ENCODE measurements around the gene AMDHD2.
"Not testable (repeated sequence)": the region's sequence is repeated elsewhere in the genome, so short reads cannot be mapped to it uniquely, and the experiment has no call there.

GRCh38 chr16:2550283-2550878, 30.2 kb downstream of the AMDHD2 start:
- TF ChIP-seq EP300, CTCF, POLR2AphosphoS5, POLR2A (IDR thresholded peaks at IDR 0.05): not testable (repeated sequence)

Data from sigmoid colon (tissue), 4 donors.